HG02938 (cell line): ENCODE results near the gene TEX11.
"Not testable (repeated sequence)": the region's sequence is repeated elsewhere in the genome, so short reads cannot be mapped to it uniquely, and the experiment has no call there.

Experiments used
- ATAC-seq: cut with Tn5 transposase; IDR thresholded peaks from one replicate; pipeline ENCODE4 v1.9.1; 2021; ENCODE audit warnings: mild to moderate bottlenecking, moderate library complexity; ENCODE audit not compliant: unreplicated experiment

Gene TEX11

DNA sequence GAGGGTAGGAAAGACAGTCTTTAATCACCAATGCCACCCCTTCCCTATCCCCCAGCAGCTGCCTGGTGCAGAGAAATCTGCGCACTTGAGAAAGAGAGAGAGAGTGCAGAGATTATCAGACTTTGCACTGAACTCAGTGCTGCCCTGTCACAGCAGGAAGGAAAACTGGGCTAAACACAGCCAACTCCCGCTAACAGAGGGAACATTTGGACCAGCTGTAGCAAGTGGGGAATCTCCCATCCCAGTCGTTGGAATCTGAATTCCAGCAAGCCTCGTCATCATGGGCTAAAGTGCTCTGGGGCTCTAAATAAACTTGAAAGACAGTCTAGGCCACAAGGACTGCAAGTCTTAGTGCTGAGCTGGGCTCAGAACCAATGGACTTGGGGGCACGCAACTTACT is 295.2 kb downstream of the TEX11 start:
- no peak for ATAC-seq

DNA sequence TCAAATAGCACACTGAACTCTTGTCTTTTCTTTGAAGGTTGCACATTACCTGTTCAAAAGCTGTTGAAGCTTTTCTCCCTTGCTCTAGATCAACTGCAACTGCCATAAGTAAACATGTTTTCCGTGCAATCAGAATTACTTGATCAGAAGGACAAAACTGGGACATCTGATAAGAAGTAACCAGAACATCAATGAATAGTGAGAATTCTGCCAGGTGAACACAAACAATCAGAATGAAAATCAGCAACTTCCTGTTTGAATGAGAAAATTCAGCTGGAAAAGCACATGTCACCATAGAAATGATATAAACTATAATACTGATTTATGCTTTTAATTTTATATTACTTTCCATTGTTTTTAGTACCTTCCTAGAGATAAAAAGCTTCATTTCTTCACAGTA is 303.2 kb downstream of the TEX11 start:
- no peak for ATAC-seq

DNA sequence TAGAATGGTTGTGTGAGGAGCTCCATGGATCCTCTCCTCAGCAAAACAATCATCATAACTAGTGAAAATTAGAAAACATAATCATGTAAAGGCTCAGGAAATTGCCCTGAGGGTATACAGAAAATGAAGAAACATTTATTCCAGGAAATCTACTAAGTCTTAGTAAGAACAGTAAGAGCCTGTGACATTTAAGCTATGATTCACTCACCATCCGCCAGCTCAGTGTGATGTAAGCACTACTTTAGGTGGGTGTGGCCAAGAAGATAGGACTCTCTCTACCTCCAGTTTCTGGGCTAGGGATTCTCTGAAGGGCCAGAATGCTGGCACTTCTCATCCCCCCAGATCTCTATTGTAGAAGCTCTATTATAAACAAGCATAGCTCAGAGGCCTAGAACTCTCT is 316.4 kb downstream of the TEX11 start:
- ATAC-seq, result no peak

DNA sequence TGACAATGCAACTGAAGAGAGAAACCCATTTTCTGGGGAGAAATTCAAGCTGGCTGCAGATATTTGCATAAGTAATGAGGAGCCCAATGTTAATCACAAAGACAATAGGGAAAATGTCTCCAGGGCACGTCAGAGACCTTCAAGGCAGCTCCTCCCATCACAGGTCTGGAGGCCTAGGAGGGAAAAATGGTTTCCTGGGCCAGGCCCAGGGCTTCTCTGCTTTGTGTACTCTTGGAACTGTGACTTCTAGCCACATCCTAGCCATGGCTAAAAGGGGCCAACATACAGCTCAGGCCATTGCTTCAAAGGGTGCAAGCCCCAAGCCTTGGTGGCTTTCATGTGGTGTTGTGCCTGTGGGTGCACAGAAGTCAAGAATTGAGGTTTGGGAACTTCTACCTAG is 321.4 kb downstream of the TEX11 start:
- ATAC-seq, result not testable (repeated sequence)

DNA sequence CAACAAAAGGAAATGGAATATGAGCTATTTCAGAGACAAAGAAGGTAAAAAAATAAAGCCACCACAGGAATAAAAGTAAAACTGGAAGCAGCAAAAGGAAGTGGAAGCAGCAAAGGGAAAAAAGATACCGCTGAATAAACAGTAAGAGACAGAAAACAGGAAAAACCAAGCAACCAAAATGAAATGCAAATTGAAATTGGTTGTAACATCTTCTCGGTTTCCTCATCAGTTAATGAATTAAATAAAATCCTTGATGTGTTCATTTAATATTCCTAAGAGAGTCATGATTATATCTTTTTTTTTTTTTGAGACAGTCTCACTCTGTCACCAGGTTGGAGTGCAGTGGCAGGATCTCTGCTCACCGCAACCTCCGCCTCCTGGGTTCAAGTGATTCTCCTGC is 331.1 kb downstream of the TEX11 start:
- ATAC-seq, result no peak

DNA sequence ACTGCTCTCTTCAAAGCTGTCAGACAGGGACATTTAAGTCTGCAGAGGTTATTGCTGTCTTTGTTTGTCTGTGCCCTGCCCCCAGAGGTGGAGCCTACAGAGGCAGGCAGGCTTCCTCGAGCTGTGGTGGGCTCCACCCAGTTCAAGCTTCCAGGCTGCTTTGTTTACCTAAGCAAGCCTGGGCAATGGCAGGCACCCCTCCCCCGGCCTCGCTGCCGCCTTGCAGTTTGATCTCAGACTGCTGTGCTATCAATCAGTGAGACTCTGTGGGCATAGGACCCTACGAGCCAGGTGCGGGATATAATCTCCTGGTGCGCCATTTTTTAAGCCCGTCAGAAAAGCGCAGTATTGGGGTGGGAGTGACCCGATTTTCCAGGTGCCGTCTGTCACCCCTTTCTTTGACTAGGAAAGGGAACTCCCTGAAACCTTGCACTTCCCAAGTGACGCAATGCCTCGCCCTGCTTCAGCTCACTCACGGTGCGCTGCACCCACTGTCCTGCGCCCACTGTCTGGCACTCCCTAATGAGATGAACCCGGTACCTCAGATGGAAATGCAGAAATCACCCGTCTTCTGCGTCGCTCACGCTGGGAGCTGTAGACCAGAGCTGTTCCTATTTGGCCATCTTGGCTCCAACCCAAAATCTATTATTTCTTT is 338.5 kb downstream of the TEX11 start:
- not testable (repeated sequence) for ATAC-seq

DNA sequence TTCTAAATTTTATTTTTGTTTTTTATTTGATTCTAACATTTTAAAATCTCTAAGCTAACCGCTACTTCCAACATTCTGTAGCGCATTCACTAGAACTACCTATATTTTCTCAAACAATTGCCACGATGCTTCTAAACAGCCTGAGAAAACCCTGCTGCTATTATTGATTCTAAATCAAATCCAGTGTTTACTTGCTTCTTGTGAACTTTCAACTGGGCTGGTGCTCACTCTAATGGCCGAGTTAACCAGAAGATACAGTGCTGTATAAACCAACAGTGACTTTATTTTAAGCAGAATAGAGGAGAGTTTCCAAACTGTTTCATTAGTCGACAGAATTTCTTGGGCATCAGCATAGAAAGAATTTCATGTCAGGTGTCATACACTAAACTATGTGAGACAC is 353.6 kb downstream of the TEX11 start:
- no peak for ATAC-seq

DNA sequence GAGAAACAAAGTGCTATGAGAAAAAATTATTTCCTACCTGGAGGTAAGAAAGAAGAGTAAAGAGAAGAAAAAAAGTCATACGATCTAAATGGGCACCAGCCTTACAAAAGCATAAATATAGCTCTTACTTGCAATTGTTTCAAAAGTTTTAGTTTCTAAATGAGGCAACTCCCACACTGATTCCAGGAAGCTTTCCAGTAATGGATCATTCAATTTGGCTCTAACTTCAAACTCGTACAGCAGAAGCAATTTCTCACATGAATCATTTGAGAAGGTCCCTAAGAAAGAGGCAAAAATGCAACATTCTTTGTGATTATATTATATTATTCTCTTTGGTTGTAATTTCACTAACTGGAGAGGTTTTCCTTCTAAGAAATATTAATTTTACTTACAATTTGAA is 354.0 kb downstream of the TEX11 start:
- ATAC-seq, result no peak

DNA sequence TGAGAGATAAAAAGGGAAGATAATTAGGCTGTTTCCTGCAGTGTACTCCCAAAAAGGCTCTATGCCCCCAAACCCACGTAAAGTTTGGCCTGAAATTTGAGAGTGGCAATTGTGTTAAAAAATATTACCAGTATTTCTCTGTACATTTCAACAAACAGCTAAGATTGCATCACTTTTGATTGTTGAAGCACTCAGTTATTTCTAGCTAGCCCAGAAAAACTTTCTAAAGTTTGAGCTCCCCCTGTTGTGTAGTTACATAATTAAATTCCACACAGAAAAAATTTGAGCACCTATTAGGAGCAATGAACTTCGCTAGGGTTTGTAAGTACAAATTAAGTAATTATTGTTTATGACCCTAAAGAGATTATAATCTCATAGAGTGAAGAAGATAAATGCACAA is 354.4 kb downstream of the TEX11 start:
- ATAC-seq, result no peak

DNA sequence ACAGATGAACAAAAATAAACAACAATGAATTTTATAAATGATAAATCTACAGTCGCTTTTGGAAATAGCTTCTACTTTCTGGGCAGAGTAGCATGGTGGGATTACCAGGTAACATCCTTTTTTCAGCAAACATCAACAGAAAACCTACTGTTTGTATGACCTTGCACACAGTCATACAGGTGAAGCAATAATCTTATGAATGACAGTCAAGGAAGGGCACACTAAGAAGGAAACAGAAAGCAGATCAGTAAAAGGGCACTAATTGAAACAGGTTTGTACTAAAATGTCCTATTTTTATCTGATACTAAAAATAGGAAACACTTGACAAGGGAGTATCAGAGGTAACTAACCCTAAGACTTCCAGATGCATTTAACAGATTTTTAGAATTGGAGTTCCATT is 355.0 kb downstream of the TEX11 start:
- no peak for ATAC-seq

DNA sequence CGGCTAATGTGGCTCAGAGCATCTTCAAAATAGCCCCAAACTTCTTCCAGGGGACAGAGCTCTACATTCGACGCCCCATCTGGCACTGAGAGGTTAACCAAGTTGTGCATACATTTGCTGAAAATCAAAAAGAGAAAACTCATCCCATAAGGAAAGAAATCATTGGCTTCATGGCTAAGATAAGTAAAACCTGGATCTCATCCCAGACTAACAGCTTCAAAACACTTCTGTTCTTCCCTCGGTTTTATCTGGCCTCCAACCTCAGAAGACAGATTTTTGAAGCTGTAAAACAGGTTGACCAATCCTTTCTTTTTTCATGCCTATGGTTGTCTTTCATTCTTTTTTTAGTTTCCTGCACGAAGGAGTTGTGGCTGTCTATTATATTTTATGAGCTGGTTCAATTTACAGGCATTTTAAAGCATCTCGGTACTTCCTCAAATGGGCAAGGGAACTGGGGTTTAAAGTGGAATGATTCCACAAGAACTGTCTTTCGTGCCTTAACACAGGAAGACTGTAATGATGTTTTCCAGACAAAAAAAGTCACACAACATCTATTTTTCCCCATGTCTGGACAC is 356.3 kb downstream of the TEX11 start:
- ATAC-seq, result no peak

DNA sequence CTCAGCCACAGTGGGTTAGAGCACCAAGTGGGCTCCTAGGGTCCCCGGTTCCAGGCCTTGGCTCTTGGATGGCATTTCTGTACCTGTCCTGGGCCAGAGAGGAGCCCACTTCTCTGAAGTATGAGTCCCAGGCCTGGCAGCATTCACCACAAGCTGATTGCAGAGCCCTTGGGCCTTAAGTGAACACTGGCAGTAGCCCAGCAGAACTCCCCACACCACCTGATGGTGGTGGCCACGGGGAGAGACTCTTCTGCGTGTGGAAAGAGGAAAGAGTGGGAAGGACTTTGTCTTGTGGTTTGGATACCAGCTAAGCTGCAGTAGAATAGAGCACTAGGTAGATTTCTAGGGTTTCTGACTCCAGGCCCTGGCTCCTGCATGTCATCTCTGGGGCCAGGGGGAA is 359.1 kb downstream of the TEX11 start:
- no peak for ATAC-seq

DNA sequence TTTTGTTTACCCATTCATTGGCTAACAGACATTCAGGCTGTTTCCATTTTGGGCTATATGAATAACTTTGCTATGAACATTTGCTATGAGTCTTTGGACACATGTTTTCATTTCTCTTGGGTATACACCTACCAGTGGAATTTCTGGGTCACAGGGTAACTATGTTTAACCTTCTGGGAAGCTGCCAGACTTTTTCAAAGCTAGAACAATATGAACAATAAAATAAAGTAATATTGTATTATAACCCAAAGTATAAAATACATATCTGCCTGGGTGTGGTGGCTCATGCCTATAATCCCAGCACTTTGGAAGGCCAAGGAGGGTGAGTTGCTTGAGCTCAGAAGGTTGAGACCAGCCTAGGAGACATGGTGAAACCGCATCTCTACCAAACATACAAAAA is 373.3 kb downstream of the TEX11 start:
- ATAC-seq, result no peak

DNA sequence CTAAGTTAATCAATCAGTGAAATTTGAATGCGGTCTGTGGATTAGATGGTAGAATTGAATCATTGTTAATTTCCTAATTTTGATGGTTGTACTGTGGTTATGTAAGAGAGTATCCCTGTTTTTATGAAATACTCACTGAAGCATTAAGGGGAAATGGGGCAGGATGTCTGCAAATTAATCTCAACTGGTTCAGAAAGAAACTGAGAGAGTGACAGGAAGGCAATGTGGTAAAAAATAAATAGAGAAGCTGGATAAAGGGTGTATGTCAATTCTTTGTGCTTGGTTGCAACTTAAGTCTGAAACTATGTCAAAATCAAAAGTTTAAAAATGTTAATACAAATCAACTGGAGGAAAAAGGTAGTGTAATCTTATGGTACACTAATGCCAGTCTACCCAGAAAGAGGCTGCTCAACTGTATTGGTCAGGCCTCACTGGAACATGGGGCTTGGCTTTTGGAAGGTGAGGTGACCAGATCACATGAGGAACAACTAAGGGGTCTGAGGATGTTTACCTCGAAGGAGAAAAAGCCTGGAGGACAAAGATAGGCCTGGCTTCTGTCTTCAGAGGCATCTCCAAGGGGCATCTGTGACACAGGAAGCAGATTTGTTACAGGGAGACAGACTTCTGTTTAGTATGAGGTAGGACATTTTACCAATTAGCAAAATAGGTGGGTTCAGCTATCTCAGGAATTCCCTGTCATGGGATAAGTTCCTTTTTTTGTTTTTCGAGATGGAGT is 380.7 kb downstream of the TEX11 start:
- no peak for ATAC-seq

DNA sequence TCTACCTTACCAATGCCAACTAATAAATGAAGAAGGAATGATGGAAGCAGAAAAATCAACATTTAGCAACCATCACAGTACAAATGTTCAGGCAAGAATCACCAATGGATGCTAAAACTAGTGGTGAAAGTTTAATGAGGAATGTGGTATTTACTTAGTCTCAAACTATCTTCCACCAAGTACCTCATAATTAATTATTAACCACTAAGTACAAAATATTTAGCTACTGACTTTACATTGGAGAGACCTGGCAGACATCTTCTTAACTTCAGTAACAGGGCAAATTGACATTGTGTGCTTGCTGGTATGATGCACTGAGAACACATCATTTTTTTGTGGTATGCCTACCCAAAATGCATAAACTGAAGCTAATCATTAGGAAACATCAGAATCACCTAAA is 381.5 kb downstream of the TEX11 start:
- ATAC-seq, result no peak

DNA sequence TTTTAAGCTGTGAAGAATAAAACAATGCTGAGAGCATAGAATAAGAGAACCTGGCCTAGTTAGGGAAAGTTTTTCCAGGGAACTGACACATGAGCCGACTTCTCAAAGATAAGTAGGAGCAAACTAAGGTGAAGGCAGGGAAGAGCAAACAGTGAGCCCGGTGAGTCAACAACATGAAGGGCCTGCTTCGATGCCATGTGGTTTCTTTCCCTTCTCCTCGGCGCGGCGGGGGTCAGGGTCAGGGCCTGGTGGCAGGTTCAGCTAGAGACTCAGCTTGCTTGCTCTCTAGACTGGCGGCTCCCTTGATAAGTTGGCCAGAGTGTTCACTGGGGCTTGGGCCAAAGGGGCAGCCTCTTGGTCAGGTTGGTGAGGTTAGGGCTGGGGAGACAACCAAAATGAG is 382.8 kb downstream of the TEX11 start:
- no peak for ATAC-seq

DNA sequence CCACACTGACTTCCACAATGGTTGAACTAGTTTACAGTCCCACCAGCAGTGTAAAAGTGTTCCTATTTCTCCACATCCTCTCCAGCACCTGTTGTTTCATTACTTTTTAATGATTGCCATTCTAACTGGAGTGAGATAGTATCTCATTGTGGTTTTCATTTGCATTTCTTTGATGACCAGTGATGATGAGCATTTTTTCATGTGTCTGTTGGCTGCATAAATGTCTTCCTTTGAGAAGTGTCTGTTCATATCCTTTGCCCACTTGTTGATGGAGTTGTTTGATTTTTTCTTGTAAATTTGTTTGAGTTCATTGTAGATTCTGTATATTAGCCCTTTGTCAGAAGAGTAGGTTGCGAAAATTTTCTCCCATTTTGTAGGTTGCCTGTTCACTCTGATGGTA is 392.8 kb downstream of the TEX11 start:
- not testable (repeated sequence) for ATAC-seq

DNA sequence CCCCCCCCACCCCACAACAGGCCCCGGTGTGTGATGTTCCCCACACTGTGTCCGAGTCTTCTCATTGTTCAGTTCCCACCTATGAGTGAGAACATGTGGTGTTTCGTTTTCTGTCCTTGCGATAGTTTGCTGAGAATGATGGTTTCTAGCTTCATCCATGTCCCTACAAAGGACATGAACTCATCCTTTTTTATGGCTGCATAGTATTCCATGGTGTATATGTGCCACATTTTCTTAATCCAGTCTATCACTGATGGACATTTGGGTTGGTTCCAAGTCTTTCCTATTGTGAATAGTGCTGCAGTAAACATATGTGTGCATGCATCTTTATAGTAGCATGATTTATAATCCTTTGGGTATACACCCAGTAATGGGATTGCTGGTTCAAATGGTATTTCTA is 393.2 kb downstream of the TEX11 start:
- ATAC-seq, result not testable (repeated sequence)

DNA sequence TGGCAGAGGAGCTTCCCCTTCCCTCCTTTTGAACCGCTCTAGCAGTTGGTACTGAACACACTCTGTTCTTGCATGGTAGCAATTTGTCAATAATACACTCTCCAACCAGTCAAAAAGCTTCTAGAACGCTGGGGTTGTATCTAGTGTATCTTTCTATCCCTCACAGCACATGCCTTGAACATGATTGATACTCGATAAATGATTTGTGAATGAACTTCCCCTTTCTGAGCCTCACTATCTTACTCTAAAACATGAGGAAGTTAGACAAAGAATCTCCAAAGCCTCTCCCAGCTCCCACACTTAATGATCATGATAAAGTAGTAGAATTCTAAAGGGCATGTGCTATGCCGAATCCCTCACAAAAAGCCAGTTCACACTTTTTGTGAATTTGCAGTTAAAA is 399.4 kb downstream of the TEX11 start:
- ATAC-seq, result no peak

DNA sequence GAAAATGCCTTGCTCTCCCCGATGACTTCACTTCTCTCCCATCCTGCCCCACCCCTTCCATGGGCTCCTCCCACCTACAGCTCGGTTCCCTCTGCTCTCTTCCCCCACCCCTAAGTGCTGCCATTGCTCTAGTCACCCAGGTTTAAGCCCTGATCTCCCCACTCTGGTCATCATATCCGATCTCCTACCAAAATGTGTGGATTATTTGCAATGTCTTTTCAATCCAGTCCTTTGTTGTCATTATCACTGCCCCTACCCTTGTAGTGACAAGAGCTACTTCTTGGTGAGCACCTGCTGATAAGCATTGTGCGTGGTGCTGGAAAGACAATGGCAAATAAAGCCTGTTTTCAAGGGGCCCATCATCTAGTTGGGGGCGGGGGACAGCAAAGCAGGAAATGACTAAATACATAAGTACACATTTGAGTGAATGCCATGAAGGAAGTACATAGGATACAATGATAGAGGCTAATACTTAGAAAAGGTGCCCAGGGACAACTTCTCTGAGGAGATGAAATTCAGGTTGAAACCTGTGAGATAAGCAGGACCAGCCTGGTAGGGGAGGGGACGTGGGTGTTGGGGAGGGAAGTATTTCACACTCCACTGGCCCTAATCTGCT is 400.1 kb downstream of the TEX11 start:
- ATAC-seq, result no peak

DNA sequence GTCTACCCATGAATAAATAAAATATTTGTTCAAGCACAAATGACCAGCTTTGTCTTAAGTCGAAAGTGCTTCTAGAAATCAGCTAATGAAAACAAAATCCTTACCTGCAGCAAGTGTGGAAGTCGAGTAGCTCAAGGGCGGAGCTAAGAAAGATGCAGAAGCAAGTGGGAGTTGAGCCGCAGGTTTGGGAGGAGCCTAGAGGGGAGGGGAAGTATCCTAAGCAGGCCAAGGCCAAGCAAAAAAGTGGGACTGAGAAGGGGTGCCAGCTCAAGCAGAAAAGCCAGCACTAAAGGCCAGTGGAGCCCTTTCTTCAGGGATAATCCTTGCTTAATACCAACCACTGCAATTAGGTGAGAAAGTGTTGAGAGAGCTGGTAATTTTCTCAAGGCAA is 403.1 kb downstream of the TEX11 start:
- ATAC-seq, result no peak
